CD4-positive, CD25-positive, alpha-beta regulatory T cell (primary cell): Measurements from ENCODE around the gene DHX15. TPM values are rescaled to one million over a fixed set of nuclear protein-coding genes. Genes with fewer than 3 reads are reported as not detected.

Experiments
- ATAC-seq, 2 donors: fragments of 150-1000 bp; cut with Tn5 transposase; one replicate each; pipeline ENCODE4 v1.10.0; 2021; ENCODE audit warnings: low read depth in 2 of 2, moderate number of reproducible peaks in 2 of 2, moderate library complexity in 1 of 2
- DNase-seq, 3 donors: peaks; one replicate each; pipeline versions ENCODE4 v3.0.0 to v3.0.0-alpha.2; 2012 to 2022; ENCODE audit warnings: mixed read lengths in 1 of 3
- H3K27ac ChIP-seq: one replicate; pipeline ENCODE4 v1.7.0; 2013; ENCODE audit warnings: mild to moderate bottlenecking, low read length; ENCODE audit not compliant: insufficient read depth, poor library complexity, severe bottlenecking
- H3K27me3 ChIP-seq: one replicate; pipeline ENCODE4 v1.7.0; 2013; ENCODE audit warnings: low read length; ENCODE audit not compliant: control insufficient read depth, insufficient read depth
- H3K36me3 ChIP-seq: one replicate; pipeline ENCODE4 v1.7.0; 2013; ENCODE audit warnings: mild to moderate bottlenecking, low read length, moderate library complexity; ENCODE audit not compliant: control insufficient read depth, insufficient read depth
- H3K4me1 ChIP-seq: 2 replicates; pipeline ENCODE4 v1.7.0; 2013; ENCODE audit warnings: mild to moderate bottlenecking, low read length; ENCODE audit not compliant: insufficient read depth, control insufficient read depth, poor library complexity, severe bottlenecking
- H3K4me3 ChIP-seq: one replicate; pipeline ENCODE4 v1.7.0; 2013; ENCODE audit warnings: low read depth, mild to moderate bottlenecking, low read length, moderate library complexity
- H3K9me3 ChIP-seq, 2 experiments: 1 replicate in 1 of 2; 2 replicates in 1 of 2; pipeline ENCODE4 v1.7.0; 2013; ENCODE audit warnings: low read length in 2 of 2, mild to moderate bottlenecking in 1 of 2, moderate library complexity in 1 of 2; ENCODE audit not compliant: control insufficient read depth in 2 of 2
- H3K27ac Mint-ChIP-seq, 3 donors: one replicate each; pipeline ENCODE4 v1.8.0; 2020 to 2022; ENCODE audit warnings: mild to moderate bottlenecking in 3 of 3, mixed read lengths in 3 of 3, moderate library complexity in 2 of 3
- H3K27me3 Mint-ChIP-seq: one replicate; pipeline ENCODE4 v1.8.0; 2022; ENCODE audit warnings: mild to moderate bottlenecking, mixed read lengths
- H3K36me3 Mint-ChIP-seq: one replicate; pipeline ENCODE4 v1.8.0; 2020; ENCODE audit warnings: mixed read lengths
- H3K4me1 Mint-ChIP-seq, 4 donors: one replicate each; pipeline ENCODE4 v1.8.0; 2020 to 2022; ENCODE audit warnings: mixed read lengths in 4 of 4, mild to moderate bottlenecking in 1 of 4
- H3K4me3 Mint-ChIP-seq, 4 donors: one replicate each; pipeline ENCODE4 v1.8.0; 2020 to 2022; ENCODE audit warnings: mild to moderate bottlenecking in 4 of 4, mixed read lengths in 4 of 4, moderate library complexity in 3 of 4
- H3K9me3 Mint-ChIP-seq, 7 donors: one replicate each; pipeline ENCODE4 v1.8.0; 2020 to 2022; ENCODE audit warnings: mixed read lengths in 7 of 7, mild to moderate bottlenecking in 3 of 7, moderate library complexity in 2 of 7
- polyA plus RNA-seq, 4 donors: library from polyadenylated mRNA; unstranded; fragments of 300-500 nt; fragmentation: Illumina TruSeq; gene quantifications; one replicate each; pipeline ENCODE4 v1.2.3, GENCODE V29; 2021
- total RNA-seq: library from RNA; stranded (reverse); gene quantifications from one replicate; pipeline ENCODE4 v1.2.3, GENCODE V29; 2022

DHX15 gene
- total and polyA plus RNA-seq, 5 donors from 2014 or later: 43.2 to 169 (median 50.7) TPM

GRCh38 chr4:24569662-24570061 lies 14.7 kb downstream of the DHX15 start:
- no peak overlapping the region for H3K27ac ChIP-seq
- H3K27me3 Mint-ChIP-seq: no peaks in the 10 kb centered on the region
- peak overlapping the region; percentile 56 for H3K4me3 ChIP-seq
- H3K36me3 Mint-ChIP-seq: peaks cover 37% of the 10 kb centered on the region
- ATAC-seq: no peak
- peaks cover 51% of the 10 kb centered on the region for H3K36me3 ChIP-seq
- H3K9me3 ChIP-seq: no peaks in the 10 kb centered on the region
- H3K4me1 Mint-ChIP-seq: peaks cover 36 to 90% (median 75%) of the 10 kb centered on the region in 4 donors
- no peaks in the 10 kb centered on the region for H3K27me3 ChIP-seq
- H3K27ac Mint-ChIP-seq: peak overlapping the region in 1 of 3 donors; percentile 66
- H3K4me3 Mint-ChIP-seq: peak overlapping the region in 3 of 4 donors; percentile 10 to 63 (median 62)
- no peaks in the 10 kb centered on the region for H3K9me3 Mint-ChIP-seq
- DNase-seq: no peak
- peaks cover 40% of the 10 kb centered on the region for H3K4me1 ChIP-seq

- DNase-seq (no peak), ATAC-seq (no peak)
- H3K27ac Mint-ChIP-seq: peak overlapping the region in 1 of 3 donors; percentile 62
- H3K4me1 Mint-ChIP-seq: peaks cover 34 to 92% (median 75%) of the 10 kb centered on the region in 4 donors
- H3K9me3 ChIP-seq: no peaks in the 10 kb centered on the region
- H3K36me3 Mint-ChIP-seq: peaks cover 33% of the 10 kb centered on the region
- H3K4me1 ChIP-seq: peaks cover 49% of the 10 kb centered on the region
- H3K9me3 Mint-ChIP-seq: no peaks in the 10 kb centered on the region
- H3K4me3 ChIP-seq: peak overlapping the region; percentile 21
- peak overlapping the region in 2 of 4 donors; percentile 2 to 54 for H3K4me3 Mint-ChIP-seq
- peaks cover 42% of the 10 kb centered on the region for H3K36me3 ChIP-seq
- no peak overlapping the region for H3K27ac ChIP-seq
- no peaks in the 10 kb centered on the region for H3K27me3 Mint-ChIP-seq
- no peaks in the 10 kb centered on the region for H3K27me3 ChIP-seq
These were observed 15.9 kb downstream of the DHX15 start for GRCh38 chr4:24568425-24568824.

- H3K36me3 Mint-ChIP-seq: peaks cover 45% of the 10 kb centered on the region
- H3K4me1 Mint-ChIP-seq: peaks cover 20 to 91% (median 73%) of the 10 kb centered on the region in 4 donors
- peak overlapping the region; percentile 23 for H3K4me3 ChIP-seq
- peaks cover 0 to 4% (median 1%) of the 10 kb centered on the region in 7 donors for H3K9me3 Mint-ChIP-seq
- H3K4me1 ChIP-seq: peaks cover 45% of the 10 kb centered on the region
- no peaks in the 10 kb centered on the region for H3K27me3 ChIP-seq
- H3K27ac ChIP-seq: no peak overlapping the region
- ATAC-seq: no peak
- no peaks in the 10 kb centered on the region for H3K27me3 Mint-ChIP-seq
- H3K4me3 Mint-ChIP-seq: peak overlapping the region in 2 of 4 donors; percentile 28 to 34
- H3K36me3 ChIP-seq: peaks cover 31% of the 10 kb centered on the region
- peak overlapping the region; percentile 25 to 61 (median 37) for H3K27ac Mint-ChIP-seq
- H3K9me3 ChIP-seq: no peaks in the 10 kb centered on the region
- DNase-seq: no peak
These were observed 19.3 kb downstream of the DHX15 start for GRCh38 chr4:24565054-24565453.

GRCh38 chr4:24564488-24564887 lies 19.9 kb downstream of the DHX15 start:
- H3K36me3 ChIP-seq: peaks cover 31% of the 10 kb centered on the region
- no peaks in the 10 kb centered on the region for H3K27me3 Mint-ChIP-seq
- peaks cover 23 to 91% (median 72%) of the 10 kb centered on the region in 4 donors for H3K4me1 Mint-ChIP-seq

GRCh38 chr4:24561438-24562139 lies 22.8 kb downstream of the DHX15 start:
- H3K27ac Mint-ChIP-seq: peak overlapping the region in 1 of 3 donors; percentile 78
- Histone ChIP-seq H3K9me3 (no peaks in the 10 kb centered on the region), H3K27ac (no peak overlapping the region), H3K27me3 (no peaks in the 10 kb centered on the region), H3K4me1 (peaks cover 72% of the 10 kb centered on the region), H3K36me3 (peaks cover 16% of the 10 kb centered on the region), H3K4me3 (no peak overlapping the region)
- H3K4me1 Mint-ChIP-seq: peaks cover 45 to 96% (median 79%) of the 10 kb centered on the region in 4 donors
- no peak overlapping the region for H3K4me3 Mint-ChIP-seq
- peaks cover 32% of the 10 kb centered on the region for H3K36me3 Mint-ChIP-seq
- H3K9me3 Mint-ChIP-seq: peaks cover 0 to 4% (median 1%) of the 10 kb centered on the region in 7 donors
- ATAC-seq (no peak), DNase-seq (no peak)
- H3K27me3 Mint-ChIP-seq: no peaks in the 10 kb centered on the region

More at GRCh38 chr4:24564488-24564887, 19.9 kb downstream of the DHX15 start:
- ATAC-seq (no peak), DNase-seq (no peak)
- peaks cover 40% of the 10 kb centered on the region for H3K36me3 Mint-ChIP-seq
- Histone ChIP-seq H3K4me3 (peak overlapping the region; percentile 23), H3K27ac (no peak overlapping the region), H3K9me3 (no peaks in the 10 kb centered on the region), H3K27me3 (no peaks in the 10 kb centered on the region), H3K4me1 (peaks cover 45% of the 10 kb centered on the region)
- H3K4me3 Mint-ChIP-seq: peak overlapping the region; percentile 7 to 50 (median 21)
- H3K9me3 Mint-ChIP-seq: peaks cover 0 to 4% (median 1%) of the 10 kb centered on the region in 7 donors
- peak overlapping the region; percentile 10 to 61 (median 37) for H3K27ac Mint-ChIP-seq

- peaks cover 16% of the 10 kb centered on the region for H3K36me3 ChIP-seq
- no peak overlapping the region for H3K27ac Mint-ChIP-seq
- peaks cover 46 to 96% (median 80%) of the 10 kb centered on the region in 4 donors for H3K4me1 Mint-ChIP-seq
- no peaks in the 10 kb centered on the region for H3K9me3 ChIP-seq
- H3K27ac ChIP-seq: no peak overlapping the region
- no peaks in the 10 kb centered on the region for H3K27me3 ChIP-seq
- H3K27me3 Mint-ChIP-seq: no peaks in the 10 kb centered on the region
- H3K4me3 Mint-ChIP-seq: peak overlapping the region in 1 of 4 donors; percentile 68
- peaks cover 36% of the 10 kb centered on the region for H3K36me3 Mint-ChIP-seq
- peaks cover 0 to 4% (median 1%) of the 10 kb centered on the region in 7 donors for H3K9me3 Mint-ChIP-seq
- no peak for ATAC-seq
- DNase-seq: no peak
- peaks cover 71% of the 10 kb centered on the region for H3K4me1 ChIP-seq
- H3K4me3 ChIP-seq: peak overlapping the region; percentile 9
These were observed 23.4 kb downstream of the DHX15 start for GRCh38 chr4:24560868-24561368.

- Mint-ChIP-seq H3K4me3 (peak overlapping the region in 2 of 4 donors; percentile 19 to 61), H3K27ac (peak overlapping the region in 2 of 3 donors; percentile 48 to 51), H3K9me3 (peaks cover 0 to 4% (median 1%) of the 10 kb centered on the region in 7 donors), H3K27me3 (no peaks in the 10 kb centered on the region), H3K36me3 (peaks cover 35% of the 10 kb centered on the region), H3K4me1 (peaks cover 50 to 92% (median 77%) of the 10 kb centered on the region in 4 donors)
- no peak for DNase-seq
- no peaks in the 10 kb centered on the region for H3K9me3 ChIP-seq
- H3K4me3 ChIP-seq: peak overlapping the region; percentile 12
- H3K27ac ChIP-seq: no peak overlapping the region
- peaks cover 19% of the 10 kb centered on the region for H3K36me3 ChIP-seq
- ATAC-seq: no peak
- no peaks in the 10 kb centered on the region for H3K27me3 ChIP-seq
- peaks cover 68% of the 10 kb centered on the region for H3K4me1 ChIP-seq
These were observed 24.5 kb downstream of the DHX15 start for GRCh38 chr4:24559889-24560288.
